NB4 (cell line): ENCODE results near the gene NT5C3A.
"Not testable (repeated sequence)": the region's sequence is repeated elsewhere in the genome, so short reads cannot be mapped to it uniquely, and the experiment has no call there.

Source experiments
- DNase-seq: peaks from one replicate; pipeline ENCODE4 v3.0.0; 2010; ENCODE audit warnings: low read depth
- H3K4me3 ChIP-seq: one replicate; pipeline ENCODE4 v1.5.1; 2011; ENCODE audit warnings: mild to moderate bottlenecking, low read depth, low read length, moderate library complexity
- MYC ChIP-seq: IDR thresholded peaks from 2 replicates; pipeline ENCODE4 v1.6.1; 2011; ENCODE audit warnings: low read depth, low read length
- TF ChIP-seq, protein P1 (sequence below): IDR thresholded peaks from 2 replicates; pipeline ENCODE4 v1.6.1; 2011; ENCODE audit warnings: low read depth, low read length

Gene NT5C3A

DNA sequence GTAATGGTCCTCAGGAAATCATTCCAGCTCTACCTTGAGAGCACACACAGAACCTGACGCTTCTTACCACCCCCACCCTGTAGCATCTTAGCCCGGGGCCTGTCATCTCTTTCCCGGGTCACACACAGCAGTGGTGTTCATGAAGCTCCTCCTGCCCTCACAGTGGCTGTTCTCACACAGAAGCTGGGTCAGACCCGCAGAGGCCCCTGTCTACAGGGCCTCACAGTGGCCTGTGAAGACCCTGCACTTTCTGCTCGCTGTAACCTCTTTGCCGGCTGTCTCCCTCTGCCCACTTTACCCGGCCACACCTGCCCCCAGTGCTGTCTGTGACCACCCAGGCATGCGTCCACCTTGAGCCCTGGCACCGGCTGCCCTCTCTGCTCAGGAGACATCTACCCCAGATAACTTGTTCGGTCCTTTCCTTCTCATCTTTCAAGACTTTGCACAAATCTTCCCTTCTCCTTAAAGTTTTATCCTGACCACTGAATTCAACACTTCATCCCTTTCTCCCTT is 58.4 kb downstream of the NT5C3A start:
- not testable (repeated sequence) for DNase-seq, H3K4me3 ChIP-seq

DNA sequence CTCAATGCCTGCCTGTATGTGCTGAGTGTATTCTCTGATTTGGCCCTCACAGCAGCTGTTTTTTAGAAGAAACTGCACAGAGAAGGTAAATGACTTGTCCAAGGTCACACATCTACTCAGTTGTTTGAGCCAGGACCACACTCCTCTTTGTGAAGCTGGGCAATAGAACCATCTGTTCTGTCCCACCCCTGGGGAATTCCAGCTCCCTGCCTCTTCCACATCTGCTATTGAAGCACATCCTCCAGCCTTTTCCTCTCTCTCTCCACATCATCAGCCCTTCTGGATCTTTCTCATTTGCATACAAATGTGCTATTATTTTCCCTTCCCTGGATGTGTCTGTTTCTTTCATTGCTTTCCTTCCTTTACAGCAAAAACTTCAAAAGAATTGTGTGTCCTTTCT is 59.5 kb downstream of the NT5C3A start:
- DNase-seq, H3K4me3 ChIP-seq: not testable (repeated sequence)

DNA sequence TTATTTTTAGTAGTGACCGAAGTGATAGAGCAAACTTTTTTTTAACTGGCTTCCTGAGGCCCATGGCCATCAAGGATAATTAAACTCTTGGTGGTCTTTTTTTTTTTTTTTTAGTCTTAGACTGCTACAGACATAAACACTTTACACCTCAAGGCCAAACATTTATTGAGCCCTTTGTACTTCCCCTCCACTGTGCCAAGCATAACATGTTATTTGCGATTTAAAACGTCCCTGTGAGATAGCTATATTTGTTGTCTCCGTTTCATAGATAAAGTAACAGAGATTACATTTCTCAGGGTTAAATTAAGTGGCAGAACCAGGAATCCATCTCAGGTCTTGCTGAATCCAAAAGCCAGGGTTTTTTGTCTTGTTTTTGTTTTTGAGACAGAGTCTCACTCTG is 63.2 kb downstream of the NT5C3A start:
- DNase-seq, H3K4me3 ChIP-seq: not testable (repeated sequence)

DNA sequence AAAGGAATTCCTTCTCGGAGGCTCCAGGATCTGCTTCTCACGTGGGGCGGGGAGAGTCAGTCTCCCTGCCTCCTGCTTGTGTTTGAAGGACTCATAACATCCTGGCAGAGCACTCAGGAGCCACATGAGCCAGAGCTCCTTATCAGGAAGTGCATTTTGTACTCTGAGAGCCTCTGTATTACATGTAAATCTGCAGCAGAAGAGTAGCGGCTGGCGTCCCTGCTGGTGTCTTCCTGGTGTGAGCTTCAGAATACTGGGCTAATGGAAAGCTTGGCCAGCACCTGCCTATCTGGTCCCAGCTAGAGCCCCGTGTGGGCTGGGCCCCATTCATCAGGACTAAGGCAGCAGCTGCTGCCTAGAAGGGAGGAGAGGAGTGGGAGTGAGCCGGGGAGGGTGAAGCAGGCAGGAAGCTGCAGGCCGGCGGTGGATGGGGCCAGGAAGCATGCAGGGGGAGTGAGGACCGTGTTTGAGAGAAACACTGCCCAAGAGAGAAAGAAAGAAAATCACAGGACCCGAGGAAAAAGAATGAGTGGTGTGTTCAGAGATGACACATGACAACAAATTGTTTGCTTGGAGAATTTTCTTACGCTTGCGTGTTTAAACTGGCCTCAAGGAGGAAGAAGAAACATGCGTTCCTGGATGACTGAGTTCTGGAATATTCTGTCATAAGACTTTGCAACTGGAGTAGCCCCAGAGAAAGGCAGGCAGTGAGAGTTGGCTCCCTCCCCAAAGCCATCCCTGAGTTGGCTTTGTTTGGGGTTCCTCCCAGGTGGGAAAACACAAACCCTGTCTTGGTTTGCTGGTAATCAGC is 64.0 kb downstream of the NT5C3A start:
- peak; percentile 23 for DNase-seq
- H3K4me3 ChIP-seq = not testable (repeated sequence)

DNA sequence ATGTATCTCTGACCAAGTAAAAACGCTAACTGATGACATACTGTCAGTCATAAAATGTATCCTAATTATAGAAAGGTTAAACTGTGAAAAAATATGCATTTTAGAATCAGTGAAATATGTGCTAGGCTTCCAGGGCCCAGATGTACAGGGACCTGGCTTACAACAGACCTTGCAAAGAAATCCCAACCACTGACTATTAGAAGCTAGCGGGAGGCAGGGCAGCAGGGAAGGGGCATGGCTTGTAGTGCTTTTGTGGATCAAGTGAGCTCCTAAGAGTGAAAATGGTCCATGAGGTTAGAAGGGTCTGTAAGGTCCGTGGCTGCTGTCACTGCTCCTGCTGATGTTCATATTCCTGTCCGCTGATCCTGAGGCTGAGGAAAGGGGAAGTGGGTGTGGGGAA is 64.6 kb downstream of the NT5C3A start:
- not testable (repeated sequence) for DNase-seq

DNA sequence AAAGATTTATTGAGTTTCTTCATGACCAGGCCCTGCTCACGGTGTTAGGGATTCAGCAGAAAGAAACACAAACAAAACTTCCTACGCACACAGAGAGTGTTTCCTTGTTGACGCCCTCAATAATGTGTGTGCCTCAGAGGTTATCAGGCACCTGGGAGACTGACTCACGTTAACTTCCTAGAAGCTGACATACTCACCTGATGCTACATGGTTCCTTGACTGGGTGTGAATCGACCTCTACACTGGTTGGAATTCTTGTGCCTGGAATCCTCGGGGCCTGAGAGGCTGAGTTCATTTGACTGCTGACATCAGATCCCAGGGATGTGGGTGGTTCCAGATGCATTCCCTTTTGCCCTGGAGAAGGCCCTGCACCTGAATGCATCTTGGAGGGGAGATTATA is 69.8 kb downstream of the NT5C3A start:
- DNase-seq, H3K4me3 ChIP-seq: not testable (repeated sequence)

More for the DNA sequence above, 64.6 kb downstream of the NT5C3A start:
- H3K4me3 ChIP-seq = not testable (repeated sequence)

DNA sequence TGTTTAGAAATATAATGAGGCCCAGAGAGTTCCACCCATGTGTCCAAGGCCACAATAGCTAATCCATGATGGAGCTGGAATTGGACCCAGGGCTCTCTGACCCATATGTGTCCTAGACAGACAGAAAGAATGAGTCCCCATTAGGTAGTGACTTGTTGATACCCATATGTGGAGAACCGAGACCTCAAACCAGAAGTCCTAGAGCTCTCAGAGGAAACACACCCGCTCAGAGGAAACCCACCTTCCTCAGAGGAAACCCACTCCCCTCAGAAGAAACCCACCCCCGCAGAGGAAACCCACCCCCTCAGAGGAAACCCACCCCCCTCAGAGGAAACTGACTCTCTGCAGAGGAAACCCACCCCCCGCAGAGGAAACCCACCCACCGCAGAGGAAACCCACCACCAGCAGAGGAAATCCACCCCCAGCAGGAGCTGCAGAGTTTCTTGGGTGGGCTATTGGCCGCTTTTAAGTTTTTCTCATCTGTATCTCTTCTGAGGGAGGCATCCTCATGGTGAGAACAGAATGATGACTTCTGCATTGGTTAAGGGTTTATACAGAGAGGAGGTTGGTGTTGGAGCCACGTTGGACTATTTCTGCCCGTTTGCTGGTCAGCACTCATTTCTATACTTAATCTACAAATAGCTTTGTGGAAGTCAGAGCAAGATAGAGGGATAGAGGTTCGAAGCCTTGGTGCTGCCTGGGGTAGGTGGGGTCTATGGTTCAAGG is 70.4 kb downstream of the NT5C3A start:
- H3K4me3 ChIP-seq, DNase-seq: not testable (repeated sequence)

DNA sequence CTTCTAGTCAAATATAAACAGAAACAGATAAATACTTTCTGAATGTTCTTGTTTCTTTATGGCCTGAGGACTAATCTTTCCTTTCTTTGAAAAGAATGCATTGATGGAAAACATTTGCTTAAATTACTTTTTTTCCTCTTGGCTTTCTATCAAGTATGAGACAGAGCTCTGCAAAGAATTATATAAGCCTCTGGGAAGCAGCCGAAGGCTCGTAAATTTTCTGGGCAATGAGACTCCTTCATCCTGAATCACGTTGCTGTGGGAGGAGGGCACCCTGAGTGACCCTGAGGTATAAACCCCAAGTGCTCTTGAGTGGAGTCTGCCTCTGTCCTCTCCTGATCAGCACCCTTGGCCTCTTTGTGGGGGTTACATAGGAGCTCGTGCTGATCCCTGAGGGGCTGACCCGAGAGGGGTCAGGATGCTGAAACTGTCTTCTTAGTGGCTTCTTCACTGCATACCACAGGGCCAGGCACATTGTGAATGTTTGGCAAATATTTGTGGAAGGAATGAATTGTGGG is 71.4 kb downstream of the NT5C3A start:
- DNase-seq, H3K4me3 ChIP-seq: not testable (repeated sequence)

DNA sequence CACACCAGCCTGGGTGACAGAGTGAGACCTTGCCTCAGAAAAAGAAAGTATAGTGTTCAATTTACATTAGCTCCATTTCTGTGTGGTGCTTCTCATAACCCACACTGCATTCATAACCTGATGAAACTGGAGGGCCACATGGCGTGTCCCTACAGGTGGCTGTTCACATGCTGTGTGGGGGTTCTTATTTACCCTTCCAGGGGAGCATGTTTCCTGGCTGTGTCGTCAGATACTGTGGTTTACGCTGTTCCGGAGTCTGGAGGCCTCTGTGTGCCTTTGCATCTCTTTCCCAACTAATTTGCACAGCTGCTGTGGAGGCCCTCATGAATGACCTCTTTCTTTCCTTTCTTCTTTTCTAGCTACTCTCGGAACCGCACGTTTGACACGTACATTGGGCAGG is 74.4 kb downstream of the NT5C3A start:
- peak; percentile 47 for DNase-seq
- H3K4me3 ChIP-seq = not testable (repeated sequence)
- TF ChIP-seq, protein P1, sequence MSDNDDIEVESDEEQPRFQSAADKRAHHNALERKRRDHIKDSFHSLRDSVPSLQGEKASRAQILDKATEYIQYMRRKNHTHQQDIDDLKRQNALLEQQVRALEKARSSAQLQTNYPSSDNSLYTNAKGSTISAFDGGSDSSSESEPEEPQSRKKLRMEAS = peak; percentile 61; the same call in 1 of the 2 replicates
- TF ChIP-seq MYC = peak; percentile 33; the same call in 1 of the 2 replicates

DNA sequence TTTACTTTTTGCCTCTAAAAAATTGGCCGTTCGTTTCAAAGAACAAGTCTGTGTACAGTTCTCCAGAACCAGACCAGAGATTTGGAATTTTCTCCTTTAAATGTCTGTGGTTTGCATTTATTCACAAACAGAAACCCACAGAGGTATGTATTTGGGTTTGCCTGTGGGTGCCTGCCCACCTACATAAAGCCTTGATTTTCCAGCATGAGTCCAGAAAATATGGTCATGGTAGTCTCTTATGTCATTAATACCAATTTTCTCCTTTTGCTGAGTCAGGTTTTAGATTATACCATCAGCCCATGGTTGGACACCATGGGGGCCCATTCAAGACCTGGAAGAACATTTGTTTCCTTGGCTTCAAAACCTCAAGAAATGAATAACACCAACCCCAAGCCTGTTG is 82.7 kb downstream of the NT5C3A start:
- H3K4me3 ChIP-seq, DNase-seq: not testable (repeated sequence)

DNA sequence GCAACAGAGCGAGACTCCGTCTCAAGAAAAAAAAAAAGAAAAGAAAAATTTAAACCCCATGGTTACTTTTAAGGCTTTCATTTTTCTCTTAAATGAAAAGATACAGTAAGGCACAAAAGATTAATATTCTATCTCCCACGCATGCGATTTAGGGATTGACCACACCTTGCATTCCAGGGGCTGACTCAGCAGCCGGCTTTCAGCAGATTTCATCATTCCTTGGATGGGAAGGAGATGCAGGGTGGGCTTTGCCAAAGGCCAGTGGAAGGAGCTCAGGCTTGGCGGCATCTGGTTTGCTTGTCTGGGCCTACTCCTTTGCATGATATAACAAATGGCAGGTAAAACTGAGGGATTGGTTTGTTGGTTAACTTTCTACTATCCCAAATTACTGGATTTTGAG is 83.3 kb downstream of the NT5C3A start:
- not testable (repeated sequence) for DNase-seq, H3K4me3 ChIP-seq

DNA sequence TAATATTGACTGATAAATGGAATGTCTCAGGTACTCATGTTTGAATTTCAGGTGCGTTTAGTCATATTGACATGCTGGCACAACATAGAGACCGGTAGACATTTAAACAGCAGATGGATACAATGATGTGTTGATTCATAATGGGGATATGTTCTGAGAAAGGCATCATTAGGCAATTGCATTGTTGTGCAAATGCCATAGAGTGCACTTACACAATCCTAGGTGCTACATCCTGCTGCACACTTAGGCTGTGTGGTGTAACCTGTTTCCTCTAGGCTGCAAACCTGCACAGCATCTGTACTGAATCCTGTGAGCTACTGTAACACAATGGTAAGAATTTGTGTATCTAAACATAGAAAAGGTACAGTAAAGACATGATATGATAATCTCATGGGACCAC is 85.4 kb downstream of the NT5C3A start:
- DNase-seq = peak; percentile 33
- H3K4me3 ChIP-seq = not testable (repeated sequence)

DNA sequence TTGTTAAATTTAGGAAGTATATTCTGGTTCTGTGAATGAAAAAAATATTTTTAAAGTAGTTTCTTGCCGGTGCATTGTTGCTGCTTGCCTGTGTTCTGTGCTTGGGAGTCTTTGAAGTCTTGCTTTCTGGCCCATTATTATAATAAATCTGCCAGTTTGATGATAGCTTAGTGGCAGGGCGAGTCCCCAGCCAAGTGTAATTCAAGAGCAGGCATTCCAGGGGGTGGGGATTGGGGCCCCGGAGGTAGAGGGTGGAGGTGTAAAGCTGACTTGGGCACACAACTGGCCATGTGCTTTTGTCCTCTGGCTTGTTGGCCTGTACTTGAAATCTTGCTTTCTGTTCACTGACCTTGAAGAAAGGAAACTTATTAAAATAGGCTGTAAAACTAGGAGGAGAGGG is 90.6 kb downstream of the NT5C3A start:
- not testable (repeated sequence) for H3K4me3 ChIP-seq, DNase-seq

DNA sequence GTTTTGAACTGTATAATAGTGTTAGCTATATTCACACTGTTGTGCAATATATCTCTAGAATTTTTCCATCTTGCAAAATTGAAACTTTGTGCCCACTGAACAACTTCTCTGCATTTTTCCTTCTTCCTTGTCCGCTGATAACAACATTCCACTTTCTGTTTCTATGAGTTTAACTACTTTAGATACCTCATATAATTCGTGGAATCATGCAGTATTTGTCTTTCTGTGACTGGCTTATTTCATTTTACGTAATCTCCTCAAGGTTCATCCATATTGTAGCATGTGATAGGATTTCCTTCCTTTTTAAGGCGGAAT is 95.4 kb downstream of the NT5C3A start:
- H3K4me3 ChIP-seq, DNase-seq: not testable (repeated sequence)

DNA sequence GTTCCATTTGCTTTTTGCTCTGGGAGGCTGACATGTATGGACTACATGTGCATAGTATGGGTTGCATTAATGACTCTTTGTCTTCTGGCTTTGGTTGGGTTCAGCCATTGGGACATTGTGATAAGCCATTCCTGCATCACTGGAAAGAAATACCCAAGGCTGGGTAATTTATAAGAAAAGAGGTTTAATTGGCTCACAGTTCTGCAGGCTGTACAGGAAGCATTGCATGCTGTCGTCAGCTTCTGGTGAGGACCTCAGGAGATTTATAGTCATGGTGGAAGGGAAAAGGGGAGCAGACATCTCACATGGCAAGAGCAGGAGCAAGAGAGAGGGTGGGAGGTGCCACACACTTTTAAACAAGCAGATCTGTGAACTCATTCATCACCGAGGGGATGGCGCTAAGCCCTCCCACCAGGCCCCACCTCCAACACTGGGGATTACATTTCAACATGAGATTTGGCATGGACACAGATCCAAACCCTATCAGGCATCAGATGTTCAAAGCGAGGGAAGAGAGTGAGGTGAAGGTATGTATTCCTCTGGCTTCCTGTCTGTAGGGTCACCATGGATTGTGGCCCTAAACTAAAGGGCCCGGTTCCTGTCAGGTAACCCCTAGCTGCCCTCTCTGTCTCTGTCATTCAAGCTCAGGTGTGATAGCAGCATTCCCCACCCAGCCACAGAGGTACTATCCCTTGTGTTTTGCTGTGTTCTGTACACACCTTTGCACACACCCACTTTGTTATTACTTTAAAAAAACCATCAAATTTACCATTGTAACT is 95.9 kb downstream of the NT5C3A start:
- not testable (repeated sequence) for DNase-seq, H3K4me3 ChIP-seq

DNA sequence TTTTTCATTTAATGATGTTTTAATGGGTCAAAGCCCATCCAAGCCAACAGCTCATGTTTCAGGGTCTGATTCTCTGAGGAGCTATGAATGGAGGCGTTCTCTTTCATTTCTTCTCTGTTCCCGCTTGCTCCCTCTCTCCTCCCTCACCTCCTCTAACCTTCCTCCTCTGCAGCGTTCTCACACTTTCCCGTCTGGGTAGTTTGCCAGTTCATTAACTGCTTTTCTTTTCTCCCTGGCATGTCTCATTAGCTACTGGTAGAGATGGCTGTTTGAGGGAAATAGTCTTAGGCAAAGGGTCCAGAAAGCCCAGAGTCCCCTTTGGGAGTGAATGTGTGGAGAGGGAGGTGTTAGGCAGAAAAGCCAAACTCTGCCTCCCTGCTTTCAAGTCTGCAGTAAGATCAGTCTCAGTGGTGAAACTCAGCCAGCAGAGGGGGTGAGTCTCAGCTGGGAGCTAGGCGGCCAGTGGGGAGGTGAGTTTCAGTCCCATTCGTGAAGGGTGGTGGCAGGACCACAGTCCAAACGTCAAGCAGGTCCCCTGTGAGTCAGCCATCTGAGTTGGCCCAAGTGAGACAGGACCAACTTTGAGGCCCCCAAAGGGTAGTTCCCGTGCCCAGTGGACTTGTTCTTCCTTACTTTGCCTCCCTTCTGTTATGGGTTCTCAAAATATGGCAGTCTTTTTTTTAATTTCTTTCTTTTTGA is 98.0 kb downstream of the NT5C3A start:
- not testable (repeated sequence) for DNase-seq

More for the DNA sequence above, 98.0 kb downstream of the NT5C3A start:
- H3K4me3 ChIP-seq = not testable (repeated sequence)
